Esophagus (tissue), 2 donors: Measurements from ENCODE around the gene ARPC1A. TPM values are rescaled to one million over a fixed set of nuclear protein-coding genes. Genes with fewer than 3 reads are reported as not detected.

Experiments
- H3K27ac ChIP-seq, 2 donors: one replicate each; pipeline ENCODE4 v1.5.1; 2013; ENCODE audit warnings: low read depth in 2 of 2, mild to moderate bottlenecking in 2 of 2, inconsistent platforms in 1 of 2, low read length in 1 of 2, moderate library complexity in 1 of 2
- H3K27me3 ChIP-seq, 2 donors: one replicate each; pipeline ENCODE4 v1.6.1; 2013; ENCODE audit warnings: low read length in 2 of 2, control low read depth in 1 of 2, mild to moderate bottlenecking in 1 of 2; ENCODE audit not compliant: insufficient read depth in 2 of 2, control insufficient read depth in 1 of 2
- H3K36me3 ChIP-seq, 2 donors: one replicate each; pipeline ENCODE4 v1.6.1; 2013; ENCODE audit warnings: low read length in 1 of 2; ENCODE audit not compliant: control insufficient read depth in 2 of 2, insufficient read depth in 2 of 2
- H3K4me1 ChIP-seq, 2 donors: one replicate each; pipeline ENCODE4 v1.6.1; 2013; ENCODE audit warnings: low read length in 1 of 2; ENCODE audit not compliant: control insufficient read depth in 2 of 2, insufficient read depth in 2 of 2
- H3K4me3 ChIP-seq, 2 donors: one replicate each; pipeline ENCODE4 v1.5.1; 2013; ENCODE audit warnings: low read length in 2 of 2, mild to moderate bottlenecking in 2 of 2, low read depth in 1 of 2, moderate library complexity in 1 of 2
- H3K9me3 ChIP-seq, 2 donors: one replicate each; pipeline ENCODE4 v1.6.1; 2013; ENCODE audit warnings: mild to moderate bottlenecking in 2 of 2, low read depth in 1 of 2, low read length in 1 of 2, moderate library complexity in 1 of 2; ENCODE audit not compliant: control insufficient read depth in 2 of 2, insufficient read depth in 1 of 2
- WGBS, 2 donors: extraction: QIAGEN DNeasy Blood & Tissue Kit; methylation state at CpG; one replicate each; pipeline ENCODE4 v1.1.7; 2013; 5-methylcytosine and 5-hydroxymethylcytosine counted together
- polyA plus RNA-seq, 2 donors: library from polyadenylated mRNA; stranded (reverse); fragments of 200-250 nt; gene quantifications; one replicate each; pipeline ENCODE4 v1.2.3, GENCODE V29; 2013
- donor health status: healthy with polysubstance abuse.
- donor health status: Bipolar disorder and iron deficiency.

ARPC1A gene
- polyA plus RNA-seq, 2 donors, result 150 to 209 TPM

GRCh38 chr7:99363286-99363685 lies 37.6 kb downstream of the ARPC1A start:
- Histone ChIP-seq H3K27me3 (no peaks in the 10 kb centered on the region), H3K9me3 (no peaks in the 10 kb centered on the region), H3K36me3 (peaks cover 7 to 27% of the 10 kb centered on the region in 2 donors), H3K27ac (no peak overlapping the region), H3K4me3 (no peak overlapping the region), H3K4me1 (no peaks in the 10 kb centered on the region)
- WGBS, 2 donors, result 93 to 95% methylated on average over 5 of the region's 5 CpGs

GRCh38 chr7:99365318-99366141 lies 39.8 kb downstream of the ARPC1A start:
- no peaks in the 10 kb centered on the region for H3K9me3 ChIP-seq
- peak overlapping the region in 1 of 2 donors; percentile 43 for H3K27ac ChIP-seq
- WGBS, 2 donors, result 71 to 75% methylated on average over 17 of the region's 17 CpGs
- no peaks in the 10 kb centered on the region for H3K27me3 ChIP-seq
- H3K4me3 ChIP-seq, result no peak overlapping the region
- H3K36me3 ChIP-seq, result peaks cover 0 to 19% of the 10 kb centered on the region in 2 donors
- no peaks in the 10 kb centered on the region for H3K4me1 ChIP-seq

GRCh38 chr7:99366646-99367045 lies 40.9 kb downstream of the ARPC1A start:
- WGBS, 2 donors, result 73 to 80% methylated on average over 11 of the region's 11 CpGs
- Histone ChIP-seq H3K4me3 (no peak overlapping the region), H3K4me1 (no peaks in the 10 kb centered on the region), H3K27me3 (no peaks in the 10 kb centered on the region), H3K27ac (peak overlapping the region in 1 of 2 donors; percentile 18), H3K36me3 (peaks cover 0 to 16% of the 10 kb centered on the region in 2 donors), H3K9me3 (no peaks in the 10 kb centered on the region)

DNA sequence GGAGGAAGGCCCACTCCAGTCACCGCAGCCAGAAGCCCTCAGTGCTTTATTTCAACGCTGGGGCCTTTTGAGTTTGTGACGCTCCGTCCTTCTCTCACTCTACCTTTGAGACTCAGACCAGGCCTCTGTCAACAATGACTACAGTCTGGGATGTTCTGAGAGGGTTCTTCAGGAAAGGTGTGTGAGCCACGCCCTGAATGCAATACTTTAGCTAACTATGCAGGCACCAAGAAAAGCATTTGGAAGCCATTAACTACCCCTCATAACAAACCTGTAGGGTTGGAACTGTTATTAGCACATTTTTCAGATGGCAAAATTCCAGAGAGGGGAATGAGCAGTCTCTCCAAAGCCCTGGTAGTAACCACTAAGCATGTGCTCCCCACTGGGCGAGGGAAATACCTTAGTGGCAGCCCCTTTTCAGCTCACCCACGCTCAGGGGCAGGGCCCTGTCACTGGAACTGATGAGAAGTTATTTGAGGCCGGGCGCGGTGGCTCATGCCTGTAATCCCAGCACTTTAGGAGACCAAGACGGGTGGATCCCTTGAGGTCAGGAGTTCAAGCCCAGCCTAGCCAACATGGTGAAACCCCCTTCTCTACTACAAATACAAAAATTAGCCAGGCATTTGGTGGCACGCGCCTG lies 43.2 kb downstream of the ARPC1A start:
- no peak overlapping the region for H3K4me3 ChIP-seq
- no peak overlapping the region for H3K27ac ChIP-seq
- H3K36me3 ChIP-seq, result peaks cover 0 to 14% of the 10 kb centered on the region in 2 donors
- no peaks in the 10 kb centered on the region for H3K27me3 ChIP-seq
- no peaks in the 10 kb centered on the region for H3K4me1 ChIP-seq
- WGBS, 2 donors, result 87 to 89% methylated on average over 13 of the region's 13 CpGs
- H3K9me3 ChIP-seq, result no peaks in the 10 kb centered on the region

DNA sequence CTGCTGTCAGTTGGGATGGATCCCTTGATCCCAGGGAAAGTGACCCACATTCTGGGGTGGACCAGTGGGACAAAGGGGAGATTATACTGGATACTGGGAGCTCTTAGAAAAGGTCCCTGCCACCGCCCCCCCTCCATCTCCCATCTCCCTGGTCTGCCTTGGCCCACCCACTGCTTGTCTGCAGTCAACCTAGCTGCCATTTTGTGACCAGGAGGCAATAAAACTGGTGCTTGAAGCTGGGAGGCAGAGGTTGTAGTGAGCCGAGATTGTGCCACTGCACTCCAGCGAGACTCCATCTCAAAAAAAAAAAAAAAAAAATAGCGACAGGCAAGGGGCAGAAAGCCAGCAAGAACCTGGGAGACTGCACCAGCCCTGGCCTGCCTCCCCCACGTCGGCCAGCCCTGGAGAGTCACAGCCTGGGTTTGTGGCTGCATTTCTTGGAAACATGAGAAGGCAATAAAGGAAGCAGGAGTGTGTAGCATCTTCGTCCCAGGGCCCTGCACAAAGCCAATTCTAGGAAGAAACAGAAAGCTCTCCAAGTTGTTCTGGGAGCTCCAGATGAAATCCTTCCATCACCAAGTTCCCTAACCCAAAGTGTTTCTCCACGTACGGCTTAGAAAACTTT lies 44.2 kb downstream of the ARPC1A start:
- Histone ChIP-seq H3K4me1 (no peaks in the 10 kb centered on the region), H3K9me3 (no peaks in the 10 kb centered on the region), H3K36me3 (peaks cover 0 to 11% of the 10 kb centered on the region in 2 donors), H3K27ac (peak overlapping the region in 1 of 2 donors; percentile 25), H3K4me3 (no peak overlapping the region), H3K27me3 (no peaks in the 10 kb centered on the region)
- 39 to 57% methylated on average over 9 of the region's 9 CpGs for WGBS, 2 donors

DNA sequence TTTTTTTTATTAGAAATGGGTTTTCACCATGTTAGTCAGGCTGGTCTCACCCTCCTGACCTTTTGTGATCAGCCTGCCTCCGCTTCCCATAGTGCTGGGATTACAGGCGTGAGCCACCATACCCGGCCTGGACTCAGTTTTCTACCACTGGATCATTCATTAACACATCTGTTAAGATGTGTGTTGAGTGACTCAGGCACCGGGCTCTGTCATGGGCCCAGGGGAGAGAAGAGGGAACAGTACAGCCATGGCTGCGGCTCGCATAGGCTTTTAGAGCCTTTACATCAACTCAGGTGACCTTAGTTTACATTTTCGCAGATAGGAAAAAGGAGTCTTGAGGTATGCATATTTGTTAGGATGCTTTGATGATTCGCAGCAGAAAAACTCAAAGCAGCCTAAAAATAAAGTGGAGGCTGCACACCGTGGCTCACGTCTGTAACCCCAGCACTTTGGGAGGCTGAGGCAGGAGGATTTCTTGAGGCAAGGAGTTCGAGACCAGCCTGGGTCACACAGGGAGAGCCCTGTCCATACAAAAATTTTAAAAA lies 45.8 kb downstream of the ARPC1A start:
- peaks cover 0 to 3% of the 10 kb centered on the region in 2 donors for H3K4me1 ChIP-seq
- H3K36me3 ChIP-seq, result peaks cover 0 to 4% of the 10 kb centered on the region in 2 donors
- no peak overlapping the region for H3K27ac ChIP-seq
- H3K27me3 ChIP-seq, result no peaks in the 10 kb centered on the region
- no peaks in the 10 kb centered on the region for H3K9me3 ChIP-seq
- H3K4me3 ChIP-seq, result no peak overlapping the region
- WGBS, 2 donors, result 87 to 91% methylated on average over 11 of the region's 11 CpGs

- H3K27me3 ChIP-seq, result no peaks in the 10 kb centered on the region
- no peaks in the 10 kb centered on the region for H3K36me3 ChIP-seq
- WGBS, 2 donors, result 51 to 59% methylated on average over 21 of the region's 21 CpGs
- peaks cover 0 to 3% of the 10 kb centered on the region in 2 donors for H3K4me1 ChIP-seq
- H3K9me3 ChIP-seq, result no peaks in the 10 kb centered on the region
- peak overlapping the region; percentile 28 to 34 for H3K27ac ChIP-seq
- H3K4me3 ChIP-seq, result no peak overlapping the region
Observed at GRCh38 chr7:99372275-99373090, 46.8 kb downstream of the ARPC1A start.

GRCh38 chr7:99373091-99374066 lies 47.7 kb downstream of the ARPC1A start:
- H3K27me3 ChIP-seq, result no peaks in the 10 kb centered on the region
- WGBS, 2 donors, result 80 to 85% methylated on average over 41 of the region's 41 CpGs
- H3K36me3 ChIP-seq, result no peaks in the 10 kb centered on the region
- no peaks in the 10 kb centered on the region for H3K9me3 ChIP-seq
- H3K27ac ChIP-seq, result peak overlapping the region; percentile 40 to 68
- peak overlapping the region in 1 of 2 donors; percentile 61 for H3K4me3 ChIP-seq
- H3K4me1 ChIP-seq, result peaks cover 0 to 3% of the 10 kb centered on the region in 2 donors
